GM23338 (cell line): Measurements from ENCODE around the gene SRP14. TPM values are rescaled to one million over a fixed set of nuclear protein-coding genes. Genes with fewer than 3 reads are reported as not detected.

Source experiments
- ATAC-seq: fragments of 200-7000 bp; cut with Tn5 transposase; 3 replicates; pipeline ENCODE4 v1.9.1; 2020
- DNase-seq: peaks from one replicate; pipeline ENCODE4 v3.0.0-alpha.2; 2015; ENCODE audit warnings: low spot score
- H2AFZ ChIP-seq: fragments of 200-600 bp; sonication (generic); 2 replicates; pipeline ENCODE4 v1.8.0; 2016; ENCODE audit warnings: antibody characterized with exemption, mild to moderate bottlenecking, moderate library complexity
- H3F3A ChIP-seq: fragments of 200-600 bp; sonication (generic); replicated peaks from 2 replicates; pipeline ENCODE4 v1.8.0; 2017; ENCODE audit warnings: antibody characterized with exemption, mixed run types, low read depth
- H3K27ac ChIP-seq: fragments of 200-600 bp; sonication (generic); 2 replicates; pipeline ENCODE4 v1.6.1; 2016; ENCODE audit warnings: low read depth
- H3K27me3 ChIP-seq: fragments of 200-600 bp; sonication (generic); 2 replicates; pipeline ENCODE4 v1.8.0; 2016; ENCODE audit warnings: mild to moderate bottlenecking, mixed run types, moderate library complexity; ENCODE audit not compliant: insufficient read depth
- H3K36me3 ChIP-seq: fragments of 200-600 bp; sonication (generic); 2 replicates; pipeline ENCODE4 v1.8.0; 2016; ENCODE audit warnings: mild to moderate bottlenecking; ENCODE audit not compliant: insufficient read depth
- H3K4me1 ChIP-seq: fragments of 200-600 bp; sonication (generic); 2 replicates; pipeline ENCODE4 v1.8.0; 2016; ENCODE audit warnings: mild to moderate bottlenecking, moderate library complexity; ENCODE audit not compliant: insufficient read depth
- H3K4me2 ChIP-seq: fragments of 200-600 bp; sonication (generic); 2 replicates; pipeline ENCODE4 v1.7.1; 2017; ENCODE audit warnings: mixed run types
- H3K4me3 ChIP-seq: fragments of 200-600 bp; sonication (generic); 2 replicates; pipeline ENCODE4 v1.6.1; 2016; ENCODE audit warnings: mixed run types
- H3K79me2 ChIP-seq: fragments of 200-600 bp; sonication (generic); replicated peaks from 2 replicates; pipeline ENCODE4 v1.8.0; 2017; ENCODE audit warnings: mild to moderate bottlenecking; ENCODE audit not compliant: insufficient read depth
- H3K9me2 ChIP-seq: fragments of 200-600 bp; sonication (generic); 2 replicates; pipeline ENCODE4 v1.8.0; 2017; ENCODE audit not compliant: insufficient read depth
- H4K20me1 ChIP-seq: fragments of 200-600 bp; sonication (generic); replicated peaks from 2 replicates; pipeline ENCODE4 v1.8.0; 2017; ENCODE audit warnings: mild to moderate bottlenecking; ENCODE audit not compliant: insufficient read depth
- H3K27ac Mint-ChIP-seq: 2 replicates; pipeline ENCODE4 v1.8.0; 2020; ENCODE audit warnings: inconsistent platforms, mild to moderate bottlenecking, moderate library complexity, mixed read lengths
- H3K27me3 Mint-ChIP-seq: 3 replicates; pipeline ENCODE4 v1.8.0; 2022; ENCODE audit warnings: low read depth, mild to moderate bottlenecking, moderate library complexity, mixed read lengths, inconsistent platforms; ENCODE audit not compliant: insufficient read depth, poor library complexity
- H3K36me3 Mint-ChIP-seq: 3 replicates; pipeline ENCODE4 v1.8.0; 2021; ENCODE audit warnings: low read depth, mild to moderate bottlenecking, inconsistent platforms, moderate library complexity, mixed read lengths
- H3K4me1 Mint-ChIP-seq: 3 replicates; pipeline ENCODE4 v1.8.0; 2020; ENCODE audit warnings: mild to moderate bottlenecking, inconsistent platforms, mixed read lengths
- H3K4me3 Mint-ChIP-seq: 3 replicates; pipeline ENCODE4 v1.8.0; 2021; ENCODE audit warnings: moderate library complexity, mild to moderate bottlenecking, inconsistent platforms, mixed read lengths
- H3K9me3 Mint-ChIP-seq: 3 replicates; pipeline ENCODE4 v1.8.0; 2020; ENCODE audit warnings: moderate library complexity, mild to moderate bottlenecking, inconsistent platforms, mixed read lengths
- CREB1 ChIP-seq: fragments of 250-450 bp; sonication (Bioruptor Pico); IDR thresholded peaks from 2 replicates; pipeline ENCODE4 v1.5.0; 2020; ENCODE audit warnings: low read depth, mild to moderate bottlenecking, moderate library complexity
- CTCF ChIP-seq, 2 experiments: fragments of 200-600 bp in 1 of 2; sonication (generic) in 1 of 2; conservative IDR thresholded peaks; 2 replicates each; pipeline versions ENCODE4 v1.5.1 to v1.6.1; 2016 to 2017; ENCODE audit warnings: antibody characterized with exemption in 2 of 2, low read depth in 2 of 2, mild to moderate bottlenecking in 2 of 2, moderate library complexity in 1 of 2
- ETS1 ChIP-seq: IDR thresholded peaks from 2 replicates; pipeline ENCODE4 v1.6.1; 2016; ENCODE audit warnings: antibody characterized with exemption
- EZH2 ChIP-seq: fragments of 200-600 bp; sonication (generic); IDR thresholded peaks from one replicate; pipeline ENCODE4 v1.8.0; 2017; ENCODE audit warnings: antibody characterized with exemption, mild to moderate bottlenecking, low read depth; ENCODE audit not compliant: unreplicated experiment
- EZH2phosphoT487 ChIP-seq: fragments of 200-600 bp; sonication (generic); IDR thresholded peaks from one replicate; pipeline ENCODE4 v1.8.1; 2018; ENCODE audit warnings: antibody characterized with exemption; ENCODE audit not compliant: unreplicated experiment
- JUNB ChIP-seq: IDR thresholded peaks from one replicate; pipeline ENCODE4 v1.6.1; 2016; ENCODE audit warnings: antibody characterized with exemption; ENCODE audit not compliant: unreplicated experiment
- NANOG ChIP-seq: IDR thresholded peaks from 2 replicates; pipeline ENCODE4 v1.6.1; 2016; ENCODE audit warnings: antibody characterized with exemption, borderline replicate concordance
- POLR2AphosphoS5 ChIP-seq: IDR thresholded peaks from 2 replicates; pipeline ENCODE4 v1.6.1; 2016; ENCODE audit warnings: antibody characterized with exemption, low read depth
- REST ChIP-seq: IDR thresholded peaks from one replicate; pipeline ENCODE4 v1.6.1; 2018; ENCODE audit warnings: antibody characterized with exemption; ENCODE audit not compliant: unreplicated experiment
- STAT1 ChIP-seq: IDR thresholded peaks from one replicate; pipeline ENCODE4 v1.6.1; 2016; ENCODE audit warnings: antibody characterized with exemption; ENCODE audit not compliant: unreplicated experiment
- ZNF114 ChIP-seq: fragments of 250-450 bp; sonication (Bioruptor Pico); IDR thresholded peaks from 2 replicates; pipeline ENCODE4 v1.5.0; 2020; ENCODE audit warnings: mild to moderate bottlenecking, moderate library complexity
- ZNF331 ChIP-seq: fragments of 250-450 bp; sonication (Bioruptor Pico); IDR thresholded peaks from 2 replicates; pipeline ENCODE4 v1.5.0; 2020; ENCODE audit warnings: low read depth, mild to moderate bottlenecking, moderate library complexity
- ZNF462 ChIP-seq: fragments of 250-450 bp; sonication (Bioruptor Pico); IDR thresholded peaks from 2 replicates; pipeline ENCODE4 v1.5.0; 2020; ENCODE audit warnings: mild to moderate bottlenecking, moderate library complexity
- polyA plus RNA-seq: library from polyadenylated mRNA; unstranded; fragments of >200 nt; fragmentation: Nextera tagmentation; extraction: Ambion mirVana; gene quantifications from 2 replicates; pipeline ENCODE4 v1.2.1, GENCODE V29; 2016
- total RNA-seq: library from RNA; depleted of rRNA; stranded (reverse); fragments of >200 nt; shearing (Covaris generic); gene quantifications from 2 replicates; pipeline ENCODE4 v1.2.3, GENCODE V29; 2014

The SRP14 gene
- total and polyA plus RNA-seq, 2 experiments from 2014 or later: 249 to 1,412 TPM

GRCh38 chr15:39987821-39988220 lies 51.2 kb downstream of the SRP14 start:
- Mint-ChIP-seq H3K36me3 (peaks cover 90% of the 10 kb centered on the region), H3K27me3 (no peaks in the 10 kb centered on the region), H3K9me3 (peaks cover under 1% of the 10 kb centered on the region; the same call in 2 of the 3 replicates), H3K4me1 (no peaks in the 10 kb centered on the region; the same call in 2 of the 3 replicates), H3K4me3 (no peak overlapping the region), H3K27ac (no peak overlapping the region)
- Histone ChIP-seq H3K4me1 (no peaks in the 10 kb centered on the region), H3K79me2 (no peaks in the 10 kb centered on the region), H3F3A (0 out of 2 replicates have a peak, but pooled peaks cover 26% of the 10 kb centered on the region), H3K4me2 (no peak overlapping the region), H2AFZ (no peak overlapping the region), H3K36me3 (peaks cover 66% of the 10 kb centered on the region), H3K27ac (no peak overlapping the region), H4K20me1 (peaks cover 10% of the 10 kb centered on the region; the same call in 1 of the 2 replicates), H3K27me3 (no peaks in the 10 kb centered on the region), H3K9me2 (no peaks in the 10 kb centered on the region), H3K4me3 (no peak overlapping the region)
- no peak for TF ChIP-seq REST
- no peak for TF ChIP-seq POLR2AphosphoS5
- TF ChIP-seq JUNB: no peak
- TF ChIP-seq CTCF (conservative IDR thresholded peaks at IDR 0.05; ENCODE audit: low read depth in 2 of 2): no peak
- TF ChIP-seq ZNF114 (CRISPR knock-in tag): no peak
- TF ChIP-seq CREB1 (CRISPR knock-in tag): no peak
- TF ChIP-seq NANOG: no peak
- no peak for TF ChIP-seq STAT1
- TF ChIP-seq ZNF331 (CRISPR knock-in tag): no peak
- TF ChIP-seq EZH2: no peak
- TF ChIP-seq EZH2phosphoT487: no peak
- TF ChIP-seq ZNF462 (CRISPR knock-in tag): no peak
- TF ChIP-seq ETS1: no peak
- DNase-seq: no peak
- ATAC-seq: no peak
